Upper lobe of left lung (tissue), 6 donors: Measurements from ENCODE around the gene UNC45A. TPM values are rescaled to one million over a fixed set of nuclear protein-coding genes. Genes with fewer than 3 reads are reported as not detected.

ENCODE experiments used
- ATAC-seq, 2 donors: fragments of 200-7000 bp; cut with Tn5 transposase; one replicate each; pipeline ENCODE4 v1.9.1; 2022; ENCODE audit warnings: mild to moderate bottlenecking in 2 of 2, moderate library complexity in 2 of 2; ENCODE audit not compliant: low FRiP score in 2 of 2
- DNase-seq, 2 donors: peaks; one replicate each; pipeline ENCODE4 v3.0.0-alpha.2; 2019 to 2020
- H3K27ac ChIP-seq, 4 donors: fragments of 200-600 bp; sonication (generic); one replicate each; pipeline ENCODE4 v1.5.1; 2016 to 2019
- H3K27me3 ChIP-seq, 4 donors: fragments of 200-600 bp; sonication (generic); one replicate each; pipeline ENCODE4 v1.5.1; 2017 to 2019
- H3K36me3 ChIP-seq, 4 donors: fragments of 200-600 bp; sonication (generic); one replicate each; pipeline ENCODE4 v1.5.1; 2016 to 2019
- H3K4me1 ChIP-seq, 4 donors: fragments of 200-600 bp; sonication (generic); one replicate each; pipeline ENCODE4 v1.5.1; 2018 to 2019
- H3K4me3 ChIP-seq, 4 donors: fragments of 200-600 bp; sonication (generic); one replicate each; pipeline ENCODE4 v1.5.1; 2017 to 2019; ENCODE audit warnings: mild to moderate bottlenecking in 2 of 4, moderate library complexity in 1 of 4
- H3K9me3 ChIP-seq, 4 donors: fragments of 200-600 bp; sonication (generic); one replicate each; pipeline ENCODE4 v1.5.1; 2018 to 2019
- CTCF ChIP-seq, 6 experiments: fragments of 450-650 bp in 4 of 6; fragments of 200-600 bp in 2 of 6; sonication (generic) in 2 of 6; IDR thresholded peaks; one replicate each; pipeline ENCODE4 v1.5.1; 2016 to 2019; ENCODE audit warnings: antibody characterized with exemption in 6 of 6
- EP300 ChIP-seq, 4 donors: sonication (generic); formaldehyde crosslinking; IDR thresholded peaks; one replicate each; pipeline ENCODE4 v1.5.1; 2017; ENCODE audit warnings: antibody characterized with exemption in 4 of 4, control low read depth in 2 of 4
- POLR2A ChIP-seq, 4 donors: fragments of 450-650 bp; IDR thresholded peaks; one replicate each; pipeline ENCODE4 v1.5.1; 2016 to 2017; ENCODE audit warnings: antibody characterized with exemption in 4 of 4, mild to moderate bottlenecking in 2 of 4
- POLR2AphosphoS5 ChIP-seq, 2 donors: sonication (generic); formaldehyde crosslinking; IDR thresholded peaks; one replicate each; pipeline ENCODE4 v1.5.1; 2017; ENCODE audit warnings: antibody characterized with exemption in 2 of 2
- WGBS, 2 donors: methylation state at CpG; one replicate each; pipeline ENCODE4 v1.1.5; 2017 to 2018; 5-methylcytosine and 5-hydroxymethylcytosine counted together
- total RNA-seq, 6 donors: library from RNA; depleted of rRNA in 4 of 6; stranded (reverse); fragments of >200 nt in 4 of 6; gene quantifications; one replicate each; pipeline versions ENCODE4 v1.1.0 to v1.2.1, GENCODE V29; 2016 to 2021
- donor health status: DM: no; HTN: no; CAD: no; lungs with moderate emphysema.
- donor health status: DM: no; HTN: yes; CAD: no; lungs with severe emphysema.

Gene UNC45A
- total RNA-seq, 6 donors from 2014 or later: 40.7 to 108 (median 61.9) TPM

DNA sequence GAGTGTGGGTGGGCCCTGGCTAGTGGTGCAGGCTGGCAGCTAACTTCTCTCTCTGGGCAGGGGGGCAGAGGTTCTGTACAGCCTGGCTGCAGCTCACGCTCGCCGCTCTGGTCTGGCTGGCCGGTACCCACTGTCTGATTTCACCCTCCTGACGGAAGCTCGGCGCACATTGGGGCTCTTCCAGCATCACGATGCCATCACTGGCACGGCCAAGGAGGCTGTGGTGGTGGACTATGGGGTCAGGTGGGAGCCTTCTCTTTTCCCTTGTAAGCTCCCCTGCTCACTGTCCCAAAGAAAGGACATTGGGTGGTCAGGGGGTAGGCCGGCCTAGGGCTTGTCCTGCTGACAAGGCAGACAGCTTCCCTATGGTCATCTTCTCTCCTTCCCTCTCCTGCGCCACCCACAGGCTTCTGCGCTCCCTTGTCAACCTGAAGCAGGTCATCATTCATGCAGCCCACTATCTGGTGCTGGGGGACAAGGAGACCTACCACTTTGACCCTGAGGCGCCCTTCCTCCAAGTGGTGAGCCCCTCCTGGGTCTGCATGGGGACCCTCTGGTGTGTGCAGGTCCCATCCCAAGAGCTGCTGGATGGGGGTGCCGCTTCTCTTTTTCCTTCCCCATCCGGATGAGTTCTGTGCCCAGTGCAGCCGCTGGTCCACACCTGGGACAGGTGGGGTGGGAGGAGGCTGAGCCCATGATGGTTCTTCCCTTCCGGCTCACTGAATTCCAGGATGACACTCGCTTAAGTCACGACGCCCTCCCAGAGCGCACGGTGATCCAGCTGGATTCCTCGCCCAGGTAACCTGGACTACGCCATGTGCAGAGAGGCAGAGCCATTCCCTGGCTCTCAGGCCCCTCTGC is 24.4 kb upstream of the UNC45A start:
- no peak overlapping the region for H3K27ac ChIP-seq
- H3K4me1 ChIP-seq: peaks cover 0 to 6% (median 1%) of the 10 kb centered on the region in 4 donors
- H3K9me3 ChIP-seq: no peaks in the 10 kb centered on the region
- WGBS, 2 donors: 95 to 96% methylated on average over 6 to 24 of the region's 24 CpGs
- H3K27me3 ChIP-seq: no peaks in the 10 kb centered on the region
- ATAC-seq (no peak), DNase-seq (no peak)
- peaks cover 71 to 100% (median 94%) of the 10 kb centered on the region in 4 donors for H3K36me3 ChIP-seq
- H3K4me3 ChIP-seq: no peak overlapping the region
- TF ChIP-seq CTCF (IDR thresholded peaks at IDR 0.05): no peak
- no peak for TF ChIP-seq EP300 (IDR thresholded peaks at IDR 0.05)

DNA sequence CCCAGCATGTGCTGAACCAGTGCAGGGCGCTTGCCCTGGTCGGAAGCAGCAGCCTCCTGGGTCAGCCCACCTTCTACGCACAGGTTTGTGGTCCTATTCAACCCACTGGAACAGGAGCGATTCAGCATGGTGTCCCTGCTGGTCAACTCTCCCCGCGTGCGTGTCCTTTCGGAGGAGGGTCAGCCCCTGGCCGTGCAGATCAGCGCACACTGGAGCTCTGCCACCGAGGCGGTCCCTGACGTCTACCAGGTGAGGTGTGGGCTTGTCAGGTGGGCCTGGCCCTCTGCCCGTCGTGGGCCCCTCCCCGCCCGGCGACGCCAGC is 23.8 kb upstream of the UNC45A start:
- H3K36me3 ChIP-seq: peaks cover 66 to 100% (median 94%) of the 10 kb centered on the region in 4 donors
- no peak for ATAC-seq

GRCh38 chr15:90911906-90912769 is 22.9 kb upstream of the UNC45A start:
- ATAC-seq (no peak), DNase-seq (peak in 1 of 2 donors; percentile 22)
- Histone ChIP-seq H3K27ac (peak overlapping the region in 1 of 4 donors; percentile 16), H3K27me3 (no peaks in the 10 kb centered on the region), H3K36me3 (peaks cover 59 to 100% (median 92%) of the 10 kb centered on the region in 4 donors), H3K9me3 (no peaks in the 10 kb centered on the region), H3K4me3 (no peak overlapping the region), H3K4me1 (peaks cover 0 to 6% (median 1%) of the 10 kb centered on the region in 4 donors)
- WGBS, 2 donors: 79 to 94% methylated on average over 2 to 27 of the region's 30 CpGs
- TF ChIP-seq CTCF (IDR thresholded peaks at IDR 0.05) (no peak), POLR2AphosphoS5 (IDR thresholded peaks at IDR 0.05) (no peak), EP300 (IDR thresholded peaks at IDR 0.05) (no peak), POLR2A (IDR thresholded peaks at IDR 0.05) (no peak)

More for the DNA sequence above, 23.8 kb upstream of the UNC45A start:
- DNase-seq: peak in 1 of 2 donors; percentile 16
- 88 to 93% methylated on average over 11 to 18 of the region's 19 CpGs for WGBS, 2 donors
- Histone ChIP-seq H3K4me1 (peaks cover 0 to 6% (median 1%) of the 10 kb centered on the region in 4 donors), H3K9me3 (no peaks in the 10 kb centered on the region), H3K27ac (no peak overlapping the region), H3K4me3 (no peak overlapping the region), H3K27me3 (no peaks in the 10 kb centered on the region)
- no peak for TF ChIP-seq EP300 (IDR thresholded peaks at IDR 0.05)
- no peak for TF ChIP-seq POLR2A (IDR thresholded peaks at IDR 0.05)
- no peak for TF ChIP-seq CTCF (IDR thresholded peaks at IDR 0.05)
- no peak for TF ChIP-seq POLR2AphosphoS5 (IDR thresholded peaks at IDR 0.05)

GRCh38 chr15:90912770-90913075 is 22.4 kb upstream of the UNC45A start:
- no peak overlapping the region for H3K4me3 ChIP-seq
- TF ChIP-seq EP300 (IDR thresholded peaks at IDR 0.05) (no peak), POLR2A (IDR thresholded peaks at IDR 0.05) (no peak), CTCF (IDR thresholded peaks at IDR 0.05) (no peak), POLR2AphosphoS5 (IDR thresholded peaks at IDR 0.05) (no peak)
- peaks cover 0 to 6% (median 1%) of the 10 kb centered on the region in 4 donors for H3K4me1 ChIP-seq
- H3K27ac ChIP-seq: peak overlapping the region in 1 of 4 donors; percentile 16
- ATAC-seq (no peak), DNase-seq (peak in 1 of 2 donors; percentile 16)
- H3K27me3 ChIP-seq: no peaks in the 10 kb centered on the region
- WGBS, 2 donors: 95 to 98% methylated on average over 7 of the region's 7 CpGs
- peaks cover 53 to 100% (median 93%) of the 10 kb centered on the region in 4 donors for H3K36me3 ChIP-seq
- H3K9me3 ChIP-seq: no peaks in the 10 kb centered on the region
